GM19193 (cell line): ENCODE measurements around the gene DOCK1.

ENCODE experiments used
- POLR2A ChIP-seq: IDR thresholded peaks from 4 replicates; pipeline ENCODE4 v1.6.1; 2011; ENCODE audit not compliant: insufficient read depth, insufficient read length; ENCODE audit errors: extremely low read depth

The DOCK1 gene

DNA sequence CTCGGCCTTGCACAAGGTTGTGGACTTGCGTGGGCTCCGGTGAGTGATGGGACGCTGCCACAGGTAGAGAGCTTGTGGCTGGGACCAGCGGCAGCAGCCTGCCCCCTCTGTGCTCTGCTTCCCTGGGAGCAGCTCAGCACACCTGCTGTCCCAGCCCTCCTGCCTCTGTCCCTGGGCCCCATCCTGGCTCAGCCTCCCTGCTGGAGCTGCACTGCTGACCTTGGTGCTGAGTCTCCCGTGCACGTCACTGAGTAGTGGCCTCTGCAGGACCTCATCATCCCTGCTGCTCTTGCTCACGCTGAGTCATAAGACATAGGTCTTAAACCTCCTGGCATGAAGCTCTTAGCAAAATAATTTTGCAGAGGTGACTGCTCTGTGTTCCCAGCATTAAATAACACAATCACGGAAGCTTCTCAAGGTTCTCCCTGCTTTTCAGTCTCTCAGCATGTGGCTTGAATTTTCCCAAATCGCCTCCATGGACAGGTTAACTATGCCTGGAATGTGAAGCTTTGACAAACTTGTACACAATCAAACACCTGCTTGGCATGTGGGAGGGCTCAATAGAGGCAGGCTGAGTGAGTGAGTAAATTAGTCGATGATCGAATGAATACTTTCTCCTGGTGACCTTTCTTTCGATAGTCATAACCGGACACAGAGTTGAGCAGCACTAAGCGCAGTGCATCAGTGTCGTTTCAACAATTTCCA lies 580.1 kb downstream of the DOCK1 start:
- no peak for TF ChIP-seq POLR2A

DNA sequence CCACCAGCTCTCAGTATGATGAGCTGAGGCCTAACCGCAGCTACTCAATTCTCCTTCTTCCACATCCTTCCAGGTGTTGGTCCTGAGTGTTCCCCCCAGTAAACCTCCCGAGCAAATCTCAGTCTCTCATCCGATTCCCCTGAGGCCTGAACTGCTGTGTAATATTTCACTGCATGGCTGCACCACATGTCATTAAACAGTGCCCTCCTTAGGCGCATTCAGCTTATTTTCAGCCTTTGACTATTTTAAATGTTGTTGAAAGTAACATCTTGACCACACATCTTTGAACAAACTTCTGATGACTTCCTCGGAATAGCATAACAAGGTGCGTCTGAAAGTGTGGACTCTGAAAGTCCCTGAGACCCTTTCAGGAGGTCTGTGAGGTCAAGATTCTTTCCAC lies 581.1 kb downstream of the DOCK1 start:
- TF ChIP-seq POLR2A = no peak

DNA sequence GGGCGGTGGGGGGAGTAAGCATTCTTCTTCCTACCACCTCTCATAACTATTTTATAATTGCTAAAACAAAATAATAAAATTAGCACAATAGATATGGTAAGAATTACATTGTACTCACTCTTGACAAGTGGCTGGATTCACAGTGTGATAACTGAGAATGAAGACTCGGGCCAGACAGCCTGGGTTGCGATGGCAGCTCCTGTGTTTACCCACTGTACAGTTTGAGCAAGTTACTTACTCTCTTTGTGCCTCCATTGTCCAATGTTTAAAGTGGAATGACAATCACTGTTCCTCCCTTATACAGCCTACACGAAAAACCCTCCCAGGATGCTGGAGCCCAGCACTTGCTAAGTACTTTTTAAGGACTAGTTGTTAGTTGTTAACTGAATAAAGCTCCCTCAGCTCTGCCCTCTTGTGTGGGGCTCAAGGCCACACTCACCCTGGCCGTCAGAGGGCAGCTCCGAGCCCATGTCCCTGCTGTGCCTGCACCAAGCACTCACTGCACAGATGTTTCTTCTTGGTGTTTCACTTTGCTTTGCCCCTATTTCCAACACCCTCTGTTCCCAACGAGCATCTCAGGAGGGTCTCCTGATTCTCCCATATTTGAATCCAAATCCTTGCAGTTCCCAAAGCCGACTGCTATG lies 587.5 kb downstream of the DOCK1 start:
- no peak for TF ChIP-seq POLR2A

DNA sequence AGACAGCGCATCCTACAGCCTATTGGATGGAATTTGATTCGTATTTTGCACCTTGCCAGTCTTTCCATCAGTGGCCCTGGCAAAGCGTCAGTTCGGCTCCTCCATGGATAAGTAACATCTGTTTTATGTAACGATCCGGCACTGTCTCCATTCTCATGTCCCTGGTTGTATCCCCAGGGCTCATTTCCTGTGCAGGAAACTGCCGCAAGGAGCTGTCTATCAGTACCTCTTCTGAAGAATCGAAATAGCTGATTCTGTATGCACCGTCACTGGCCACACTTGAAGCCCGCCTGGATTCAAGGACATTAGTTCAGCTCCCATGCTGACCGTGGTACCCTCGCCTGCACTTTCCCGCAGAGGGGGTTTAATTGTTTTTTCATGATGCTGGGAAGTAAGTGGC lies 590.8 kb downstream of the DOCK1 start:
- no peak for TF ChIP-seq POLR2A

DNA sequence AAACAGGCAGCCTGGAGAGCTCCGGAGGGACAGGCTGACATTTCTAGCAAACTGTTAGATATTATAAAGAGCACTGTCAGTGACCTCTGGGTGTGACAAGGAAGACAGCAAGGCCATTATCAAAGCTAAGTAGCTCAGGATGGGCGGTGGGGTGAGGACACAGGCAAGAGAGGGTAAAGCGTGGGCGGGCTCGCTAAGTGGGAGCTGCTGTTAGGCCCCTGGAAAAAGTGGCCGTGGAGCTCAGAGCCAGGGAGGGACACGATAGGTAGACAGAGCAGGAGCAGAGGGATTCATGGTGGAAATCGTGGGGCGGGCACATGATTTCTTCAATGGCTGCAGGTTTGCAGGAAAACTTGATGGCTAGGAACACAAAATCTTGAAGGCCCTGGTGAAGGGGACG lies 592.5 kb downstream of the DOCK1 start:
- TF ChIP-seq POLR2A = no peak

DNA sequence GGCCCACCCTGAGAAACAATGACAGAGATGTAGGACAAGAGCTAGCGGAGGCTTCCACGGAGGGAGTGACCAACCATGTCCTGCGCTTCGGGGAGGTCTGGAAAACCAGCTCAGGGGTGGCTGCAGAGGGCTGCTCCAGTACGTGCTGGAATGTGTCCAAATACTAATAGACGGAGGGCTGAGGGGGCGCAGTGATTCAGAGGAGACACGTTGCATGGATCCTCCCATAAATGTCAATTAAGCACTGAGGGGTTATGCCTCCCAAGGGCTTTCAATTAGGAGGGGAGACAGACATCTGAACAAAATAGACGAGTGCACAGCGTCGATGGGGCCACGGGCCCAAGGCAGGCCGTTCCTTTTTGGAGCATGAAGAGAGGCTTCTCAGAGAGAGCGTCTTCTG lies 592.9 kb downstream of the DOCK1 start:
- TF ChIP-seq POLR2A = no peak

DNA sequence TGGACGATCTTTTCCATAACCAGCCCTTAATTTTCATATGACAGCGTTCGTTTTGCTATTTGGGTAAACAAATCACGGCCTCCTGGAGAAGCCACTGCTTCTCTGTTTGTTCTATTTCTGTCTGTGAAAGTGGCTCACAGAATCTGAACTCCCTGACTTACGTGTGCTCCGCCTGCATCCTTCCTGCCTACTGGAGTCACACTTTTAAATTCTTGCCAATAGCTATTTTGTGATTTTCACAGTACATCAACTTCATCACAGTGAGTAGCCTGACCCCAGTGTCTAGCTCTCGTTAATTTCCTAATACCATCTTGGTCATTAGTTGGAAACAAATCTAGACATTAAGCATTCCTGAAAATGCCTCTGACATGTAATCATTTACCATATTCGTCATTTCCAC lies 594.9 kb downstream of the DOCK1 start:
- no peak for TF ChIP-seq POLR2A
